Panc1 (cell line): ENCODE results near the gene SMAD5. TPM values are rescaled to one million over a fixed set of nuclear protein-coding genes. Genes with fewer than 3 reads are reported as not detected.

Experiments used
- ATAC-seq: fragments of 200-7000 bp; cut with Tn5 transposase; 2 replicates; pipeline ENCODE4 v1.9.1; 2020; ENCODE audit warnings: mild to moderate bottlenecking, moderate library complexity
- BruUV-seq: library from RNA; stranded (reverse); fragments of 400-500 nt; replicated peaks from 2 replicates; lab custom pipeline; 2021; lab: Mats Ljungman, UMichigan
- CTCF ChIA-PET: fragments of 300-600 bp; sonication (Branson Sonifier 250); formaldehyde crosslinking; loops from one replicate; lab custom pipeline; 2022; ENCODE audit warnings: antibody characterized with exemption; lab: Charles Lee
- POLR2A ChIA-PET: fragments of 300-600 bp; sonication (Branson Sonifier 250); formaldehyde crosslinking; loops from one replicate; lab custom pipeline; 2022; ENCODE audit warnings: antibody characterized with exemption; lab: Charles Lee
- DNase-seq: peaks from one replicate; pipeline ENCODE4 v3.0.0-alpha.2; 2010; ENCODE audit warnings: low read depth, low spot score
- H3K27ac ChIP-seq: 2 replicates; pipeline ENCODE4 v1.5.1; 2011; ENCODE audit warnings: mild to moderate bottlenecking, low read length, inconsistent platforms
- H3K27me3 ChIP-seq: fragments of 200-500 bp; sonication (Bioruptor generic); 2 replicates; pipeline ENCODE4 v1.6.0; 2014; ENCODE audit warnings: low read length, inconsistent platforms; ENCODE audit not compliant: control insufficient read depth, insufficient read depth
- H3K36me3 ChIP-seq: fragments of 200-500 bp; sonication (Bioruptor generic); 2 replicates; pipeline ENCODE4 v1.5.1; 2014; ENCODE audit warnings: inconsistent platforms, mild to moderate bottlenecking, low read length, moderate library complexity; ENCODE audit not compliant: control insufficient read depth, insufficient read depth
- H3K4me1 ChIP-seq: 2 replicates; pipeline ENCODE4 v1.5.1; 2011; ENCODE audit warnings: inconsistent platforms, mild to moderate bottlenecking, low read length, moderate library complexity; ENCODE audit not compliant: control insufficient read depth, insufficient read depth
- H3K4me3 ChIP-seq, 2 experiments: 2 replicates each; pipeline ENCODE4 v1.5.1; 2011 to 2012; ENCODE audit warnings: low read depth in 2 of 2, low read length in 2 of 2, mild to moderate bottlenecking in 2 of 2, inconsistent platforms in 1 of 2, moderate library complexity in 1 of 2
- H3K9me3 ChIP-seq: fragments of 200-500 bp; sonication (Bioruptor generic); 2 replicates; pipeline ENCODE4 v1.5.1; 2014; ENCODE audit warnings: low read depth, mild to moderate bottlenecking, inconsistent platforms, low read length, moderate library complexity; ENCODE audit not compliant: control insufficient read depth, insufficient read depth
- CTCF ChIP-seq: fragments of 450-650 bp; IDR thresholded peaks from 2 replicates; pipeline ENCODE4 v1.5.1; 2017; ENCODE audit warnings: mild to moderate bottlenecking
- POLR2AphosphoS5 ChIP-seq: IDR thresholded peaks from 2 replicates; pipeline ENCODE4 v1.6.1; 2012; ENCODE audit warnings: mild to moderate bottlenecking, low read depth, low read length, moderate library complexity
- REST ChIP-seq, 2 experiments: IDR thresholded peaks; 2 replicates each; pipeline ENCODE4 v1.6.1; 2011 to 2012; ENCODE audit warnings: low read depth in 2 of 2, control low read depth in 1 of 2, low read length in 1 of 2, mild to moderate bottlenecking in 1 of 2, moderate library complexity in 1 of 2; ENCODE audit not compliant: insufficient read depth in 1 of 2
- SIN3A ChIP-seq: IDR thresholded peaks from 2 replicates; pipeline ENCODE4 v1.6.1; 2012; ENCODE audit warnings: low read depth, mild to moderate bottlenecking, low read length, moderate library complexity, borderline replicate concordance; ENCODE audit not compliant: insufficient read depth
- TCF7L2 ChIP-seq: IDR thresholded peaks from 2 replicates; pipeline ENCODE4 v1.6.1; 2011; ENCODE audit warnings: mild to moderate bottlenecking, low read depth, low read length, inconsistent platforms
- in situ Hi-C: cut with HindIII; loops from 2 replicates; pipeline ENCODE4 v1.10.0; 2016; ENCODE audit warnings: low sequenced_read_pairs, low pct_unique_long_range_greater_than_20kb
- intact Hi-C: fragments of 100-400 bp; cut with micrococcal nuclease; formaldehyde crosslinking; loops from one replicate; pipeline ENCODE4 v1.10.0; 2022; ENCODE audit not compliant: unreplicated experiment
- total RNA-seq: library from RNA; stranded (reverse); gene quantifications from one replicate; pipeline ENCODE4 v1.2.1, GENCODE V29; 2021; ENCODE audit not compliant: unreplicated experiment

SMAD5 gene
- total RNA-seq, 1 experiment from 2014 or later = 61.5 TPM

DNA sequence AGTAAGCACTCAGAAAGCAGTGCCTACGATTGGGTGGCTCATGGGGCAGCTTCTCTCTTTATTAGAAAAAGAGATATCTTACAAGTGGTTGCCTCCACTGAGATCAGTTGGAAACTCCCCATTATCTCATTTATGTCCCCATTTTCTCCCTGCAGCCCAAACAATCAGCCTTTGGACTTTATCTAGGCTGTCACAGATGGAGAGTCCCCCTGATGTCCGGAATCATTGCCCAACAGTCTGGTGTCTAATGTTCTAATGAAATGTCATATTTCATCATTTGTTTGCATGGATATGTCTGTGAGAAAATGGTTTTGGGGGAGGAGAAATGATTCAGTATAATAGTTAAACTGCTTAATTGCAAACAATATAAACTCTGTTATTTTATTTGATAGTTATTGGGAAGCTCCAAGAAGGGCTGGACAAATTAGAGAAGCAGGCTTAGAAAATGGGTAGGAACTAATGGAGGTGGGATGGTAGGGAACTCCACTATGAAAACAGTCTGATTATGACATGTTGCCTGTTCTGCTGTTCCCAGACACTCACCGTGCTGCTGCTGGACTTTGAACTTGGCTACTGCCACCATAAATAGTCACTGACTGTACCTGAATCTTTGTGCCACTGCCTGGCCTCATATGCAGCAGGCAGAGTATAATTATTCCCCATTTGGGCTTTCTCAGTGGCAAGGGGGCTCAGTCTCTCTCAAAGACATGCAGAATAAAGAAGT lies 38.3 kb upstream of the SMAD5 start:
- ATAC-seq = no peak
- POLR2A ChIA-PET = no interaction called here

More for the DNA sequence above, 38.3 kb upstream of the SMAD5 start:
- DNase-seq = no peak
- intact Hi-C loops (no loop called here), in situ Hi-C loops (no loop called here)
- H3K36me3 ChIP-seq = no peaks in the 10 kb centered on the region
- no peak for TF ChIP-seq SIN3A
- no peak for TF ChIP-seq CTCF
- TF ChIP-seq REST (IDR thresholded peaks at IDR 0.05; ENCODE audit: insufficient read depth in 1 of 2, low read depth in 2 of 2, low read length in 1 of 2) = no peak
- no peak for TF ChIP-seq POLR2AphosphoS5
- no peak for TF ChIP-seq TCF7L2
- no peaks in the 10 kb centered on the region for H3K9me3 ChIP-seq
- H3K27ac ChIP-seq = no peak overlapping the region
- no peaks in the 10 kb centered on the region for H3K4me1 ChIP-seq
- H3K4me3 ChIP-seq = no peak overlapping the region
- no peaks in the 10 kb centered on the region for H3K27me3 ChIP-seq
- BruUV-seq = no TSS peak
- CTCF ChIA-PET = no interaction called here
